ENCODE measurements around the gene GPR84. TPM values are rescaled to one million over a fixed set of nuclear protein-coding genes. Genes with fewer than 3 reads are reported as not detected.

GPR84 gene
- total and polyA plus RNA-seq, 9 of the 15 experiments (the other 6 are each of a cell fraction or from before 2014, with no cell fraction given) = 0.07 to 0.18 (median 0.11) TPM; not detected in 5

- TF ChIP-seq, protein P1, sequence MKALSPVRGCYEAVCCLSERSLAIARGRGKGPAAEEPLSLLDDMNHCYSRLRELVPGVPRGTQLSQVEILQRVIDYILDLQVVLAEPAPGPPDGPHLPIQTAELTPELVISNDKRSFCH (CRISPR knock-in tag; IDR thresholded peaks at IDR 0.05) = no peak
- TF ChIP-seq, protein P1 (tag; IDR thresholded peaks at IDR 0.05) = no peak; the same call in none of the 2 replicates
- TF ChIP-seq IRF2 (CRISPR knock-in tag; IDR thresholded peaks at IDR 0.05) (no peak), MTA3 (IDR thresholded peaks at IDR 0.05; ENCODE audit: borderline replicate concordance) (peak; percentile 56), BRF2 (IDR thresholded peaks at IDR 0.05; ENCODE audit: borderline replicate concordance, insufficient read depth, insufficient read length) (no peak), TSHZ1 (CRISPR knock-in tag; IDR thresholded peaks at IDR 0.05) (no peak), CREM (IDR thresholded peaks at IDR 0.05; ENCODE audit: low read depth) (peak; percentile 87), KHSRP (IDR thresholded peaks at IDR 0.05) (no peak), ZNF76 (CRISPR knock-in tag; IDR thresholded peaks at IDR 0.05; ENCODE audit: borderline replicate concordance) (peak; percentile 59; the same call in 1 of the 2 replicates), TAF1 (IDR thresholded peaks at IDR 0.05; ENCODE audit: control insufficient read depth, extremely low read depth, insufficient read depth, low read length, severe bottlenecking) (peak; percentile 98), MTA2 (IDR thresholded peaks at IDR 0.05; ENCODE audit: low read depth) (no peak), ZBTB33 (CRISPR knock-in tag; IDR thresholded peaks at IDR 0.05) (no peak)
- TF ChIP-seq, protein P2, sequence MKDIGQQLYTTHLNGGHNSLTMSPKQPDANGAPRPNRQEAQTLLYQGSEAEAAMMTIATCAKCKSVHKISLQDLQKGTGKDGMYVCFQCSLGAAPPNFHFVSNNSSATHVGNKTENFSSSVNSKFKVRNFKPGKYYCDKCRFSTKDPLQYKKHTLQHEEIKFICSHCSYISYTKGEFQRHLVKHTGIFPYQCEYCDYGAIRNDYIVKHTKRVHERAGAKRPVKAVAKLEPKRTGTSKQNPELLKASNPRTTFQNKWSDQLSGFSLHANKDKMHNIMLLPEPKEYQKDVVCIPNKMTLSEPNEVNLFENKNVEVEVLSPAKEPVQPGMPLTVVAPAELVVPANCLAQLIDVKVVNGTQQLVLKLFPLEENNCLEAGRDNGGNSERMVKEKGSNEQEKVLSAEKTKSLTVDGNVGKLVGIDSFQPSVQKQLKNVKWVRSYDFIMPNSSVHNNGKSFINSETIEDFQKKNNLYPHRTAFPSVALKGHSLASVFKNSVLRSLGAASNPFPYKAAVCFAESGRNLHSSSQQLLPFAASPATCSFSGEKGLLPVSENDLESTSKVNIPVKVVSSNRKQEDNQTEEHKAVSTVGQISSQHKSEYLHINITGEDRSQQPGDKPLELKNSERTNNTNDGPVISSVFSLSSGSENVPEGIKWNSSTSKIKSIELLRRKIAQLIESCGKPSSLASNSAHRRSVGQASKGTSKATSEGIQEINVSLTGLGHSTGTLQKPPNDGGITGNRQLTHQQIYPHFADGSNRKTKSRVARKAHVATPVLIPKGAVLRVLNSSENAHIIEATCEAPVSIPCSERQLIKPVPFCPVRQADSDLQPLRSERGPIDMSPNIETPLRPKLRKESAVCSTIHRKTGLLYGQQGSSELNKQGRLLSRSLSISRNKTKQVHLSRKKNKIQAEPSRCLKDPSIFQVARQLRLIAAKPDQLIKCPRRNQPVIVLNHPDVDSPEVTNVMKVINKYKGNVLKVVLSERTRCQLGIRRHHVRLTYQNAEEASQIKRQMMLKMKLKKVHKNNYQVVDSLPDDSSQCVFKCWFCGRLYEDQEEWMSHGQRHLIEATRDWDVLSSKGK (CRISPR knock-in tag; IDR thresholded peaks at IDR 0.05) = no peak
Observed at GRCh38 chr12:54324617-54325441, 39.5 kb downstream of the GPR84 start, which contains the start of gene COPZ1 (continued).

All from K562 (cell line).